ENCODE measurements around the gene SEPTIN11. TPM values are rescaled to one million over a fixed set of nuclear protein-coding genes. Genes with fewer than 3 reads are reported as not detected.

The SEPTIN11 gene
- polyA plus RNA-seq, 1 donor from 2014 or later, result 61.3 TPM

DNA sequence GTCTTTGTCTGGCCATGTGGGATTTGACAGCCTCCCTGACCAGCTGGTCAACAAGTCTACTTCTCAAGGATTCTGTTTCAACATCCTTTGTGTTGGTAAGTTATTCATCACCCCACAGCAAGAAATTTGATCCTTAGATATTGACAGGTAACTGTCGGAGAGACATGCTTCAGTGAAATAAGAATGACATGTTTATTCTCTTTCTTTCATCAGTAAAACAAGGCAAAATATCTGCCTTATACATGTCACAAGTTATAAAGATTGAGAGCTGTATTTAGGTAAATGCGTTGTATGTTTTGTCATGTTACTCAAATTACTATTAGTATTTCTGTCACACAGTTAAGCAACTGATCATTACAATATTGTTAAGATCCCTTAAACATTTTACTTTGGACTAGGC lies 46.9 kb downstream of the SEPTIN11 start:
- no peak for TF ChIP-seq SMC3 (conservative IDR thresholded peaks at IDR 0.05; ENCODE audit: poor library complexity)
- TF ChIP-seq EP300 (conservative IDR thresholded peaks at IDR 0.05; ENCODE audit: poor library complexity, severe bottlenecking), result peak; percentile 78
- peak; percentile 75 for TF ChIP-seq POLR2AphosphoS5 (IDR thresholded peaks at IDR 0.05)
- Histone ChIP-seq H3K9me3 (ENCODE audit: low read length) (no peaks in the 10 kb centered on the region), H3F3A (ENCODE audit: insufficient read depth, low read length, poor library complexity, severe bottlenecking) (no peaks in the 10 kb centered on the region), H3K9ac (ENCODE audit: low read length) (no peak overlapping the region), H3K4me2 (ENCODE audit: low read length) (no peak overlapping the region), H3K4me3 (ENCODE audit: low read length) (no peak overlapping the region), H3K27me3 (ENCODE audit: insufficient read depth, low read depth, low read length) (no peaks in the 10 kb centered on the region), H4K20me1 (ENCODE audit: insufficient read depth) (no peaks in the 10 kb centered on the region), H3K36me3 (ENCODE audit: insufficient read depth, low read length) (peaks cover 10% of the 10 kb centered on the region), H2AFZ (ENCODE audit: low read depth, low read length) (no peak overlapping the region), H3K79me2 (replicated peaks; ENCODE audit: insufficient read depth, low read length) (peaks cover 30% of the 10 kb centered on the region), H3K27ac (ENCODE audit: low read length) (no peak overlapping the region), H3K9me2 (ENCODE audit: insufficient read depth, low read length) (no peaks in the 10 kb centered on the region)

DNA sequence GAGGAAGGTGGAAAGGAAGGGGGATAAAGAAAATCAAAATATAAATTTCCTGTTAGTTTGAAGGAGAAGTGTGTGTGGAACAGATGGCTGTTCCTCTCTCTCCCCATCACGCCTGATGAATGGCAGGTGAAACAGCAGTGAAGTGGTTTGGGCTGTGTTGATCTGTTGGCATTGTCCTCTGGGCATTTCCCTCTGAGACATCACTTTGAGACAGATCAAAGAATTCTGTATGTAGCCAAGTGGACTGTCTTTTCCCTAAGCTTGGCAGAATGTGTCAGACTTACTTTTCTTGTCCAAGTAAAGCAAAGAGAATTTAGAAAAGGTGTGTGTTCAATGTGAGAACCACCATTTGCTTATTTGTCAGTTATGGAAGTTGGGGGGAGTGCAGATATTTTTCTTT lies 47.5 kb downstream of the SEPTIN11 start:
- Histone ChIP-seq H4K20me1 (ENCODE audit: insufficient read depth) (no peaks in the 10 kb centered on the region), H3K36me3 (ENCODE audit: insufficient read depth, low read length) (peaks cover 10% of the 10 kb centered on the region), H3F3A (ENCODE audit: insufficient read depth, low read length, poor library complexity, severe bottlenecking) (no peaks in the 10 kb centered on the region), H3K79me2 (replicated peaks; ENCODE audit: insufficient read depth, low read length) (peaks cover 24% of the 10 kb centered on the region), H3K27ac (ENCODE audit: low read length) (no peak overlapping the region), H3K9me3 (ENCODE audit: low read length) (no peaks in the 10 kb centered on the region), H3K9me2 (ENCODE audit: insufficient read depth, low read length) (no peaks in the 10 kb centered on the region), H3K9ac (ENCODE audit: low read length) (no peak overlapping the region), H3K4me3 (ENCODE audit: low read length) (no peak overlapping the region), H2AFZ (ENCODE audit: low read depth, low read length) (no peak overlapping the region), H3K27me3 (ENCODE audit: insufficient read depth, low read depth, low read length) (no peaks in the 10 kb centered on the region), H3K4me2 (ENCODE audit: low read length) (no peak overlapping the region)
- TF ChIP-seq RAD21 (conservative IDR thresholded peaks at IDR 0.05), result no peak
- no peak for TF ChIP-seq TAF1 (IDR thresholded peaks at IDR 0.05; ENCODE audit: low read depth)
- no peak for TF ChIP-seq EP300 (conservative IDR thresholded peaks at IDR 0.05; ENCODE audit: poor library complexity, severe bottlenecking)
- TF ChIP-seq EZH2 (IDR thresholded peaks at IDR 0.05; ENCODE audit: borderline replicate concordance, insufficient read depth, low read length, poor library complexity, severe bottlenecking), result no peak
- no peak for TF ChIP-seq SMC3 (conservative IDR thresholded peaks at IDR 0.05; ENCODE audit: poor library complexity)
- no peak for TF ChIP-seq MXI1 (conservative IDR thresholded peaks at IDR 0.05; ENCODE audit: poor library complexity, severe bottlenecking)
- TF ChIP-seq, protein P1, sequence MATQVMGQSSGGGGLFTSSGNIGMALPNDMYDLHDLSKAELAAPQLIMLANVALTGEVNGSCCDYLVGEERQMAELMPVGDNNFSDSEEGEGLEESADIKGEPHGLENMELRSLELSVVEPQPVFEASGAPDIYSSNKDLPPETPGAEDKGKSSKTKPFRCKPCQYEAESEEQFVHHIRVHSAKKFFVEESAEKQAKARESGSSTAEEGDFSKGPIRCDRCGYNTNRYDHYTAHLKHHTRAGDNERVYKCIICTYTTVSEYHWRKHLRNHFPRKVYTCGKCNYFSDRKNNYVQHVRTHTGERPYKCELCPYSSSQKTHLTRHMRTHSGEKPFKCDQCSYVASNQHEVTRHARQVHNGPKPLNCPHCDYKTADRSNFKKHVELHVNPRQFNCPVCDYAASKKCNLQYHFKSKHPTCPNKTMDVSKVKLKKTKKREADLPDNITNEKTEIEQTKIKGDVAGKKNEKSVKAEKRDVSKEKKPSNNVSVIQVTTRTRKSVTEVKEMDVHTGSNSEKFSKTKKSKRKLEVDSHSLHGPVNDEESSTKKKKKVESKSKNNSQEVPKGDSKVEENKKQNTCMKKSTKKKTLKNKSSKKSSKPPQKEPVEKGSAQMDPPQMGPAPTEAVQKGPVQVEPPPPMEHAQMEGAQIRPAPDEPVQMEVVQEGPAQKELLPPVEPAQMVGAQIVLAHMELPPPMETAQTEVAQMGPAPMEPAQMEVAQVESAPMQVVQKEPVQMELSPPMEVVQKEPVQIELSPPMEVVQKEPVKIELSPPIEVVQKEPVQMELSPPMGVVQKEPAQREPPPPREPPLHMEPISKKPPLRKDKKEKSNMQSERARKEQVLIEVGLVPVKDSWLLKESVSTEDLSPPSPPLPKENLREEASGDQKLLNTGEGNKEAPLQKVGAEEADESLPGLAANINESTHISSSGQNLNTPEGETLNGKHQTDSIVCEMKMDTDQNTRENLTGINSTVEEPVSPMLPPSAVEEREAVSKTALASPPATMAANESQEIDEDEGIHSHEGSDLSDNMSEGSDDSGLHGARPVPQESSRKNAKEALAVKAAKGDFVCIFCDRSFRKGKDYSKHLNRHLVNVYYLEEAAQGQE (IDR thresholded peaks at IDR 0.05; ENCODE audit: borderline replicate concordance), result no peak
- no peak for TF ChIP-seq POLR2AphosphoS5 (IDR thresholded peaks at IDR 0.05)
- TF ChIP-seq, protein P2, sequence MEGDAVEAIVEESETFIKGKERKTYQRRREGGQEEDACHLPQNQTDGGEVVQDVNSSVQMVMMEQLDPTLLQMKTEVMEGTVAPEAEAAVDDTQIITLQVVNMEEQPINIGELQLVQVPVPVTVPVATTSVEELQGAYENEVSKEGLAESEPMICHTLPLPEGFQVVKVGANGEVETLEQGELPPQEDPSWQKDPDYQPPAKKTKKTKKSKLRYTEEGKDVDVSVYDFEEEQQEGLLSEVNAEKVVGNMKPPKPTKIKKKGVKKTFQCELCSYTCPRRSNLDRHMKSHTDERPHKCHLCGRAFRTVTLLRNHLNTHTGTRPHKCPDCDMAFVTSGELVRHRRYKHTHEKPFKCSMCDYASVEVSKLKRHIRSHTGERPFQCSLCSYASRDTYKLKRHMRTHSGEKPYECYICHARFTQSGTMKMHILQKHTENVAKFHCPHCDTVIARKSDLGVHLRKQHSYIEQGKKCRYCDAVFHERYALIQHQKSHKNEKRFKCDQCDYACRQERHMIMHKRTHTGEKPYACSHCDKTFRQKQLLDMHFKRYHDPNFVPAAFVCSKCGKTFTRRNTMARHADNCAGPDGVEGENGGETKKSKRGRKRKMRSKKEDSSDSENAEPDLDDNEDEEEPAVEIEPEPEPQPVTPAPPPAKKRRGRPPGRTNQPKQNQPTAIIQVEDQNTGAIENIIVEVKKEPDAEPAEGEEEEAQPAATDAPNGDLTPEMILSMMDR (IDR thresholded peaks at IDR 0.05; ENCODE audit: poor library complexity, severe bottlenecking), result no peak

DNA sequence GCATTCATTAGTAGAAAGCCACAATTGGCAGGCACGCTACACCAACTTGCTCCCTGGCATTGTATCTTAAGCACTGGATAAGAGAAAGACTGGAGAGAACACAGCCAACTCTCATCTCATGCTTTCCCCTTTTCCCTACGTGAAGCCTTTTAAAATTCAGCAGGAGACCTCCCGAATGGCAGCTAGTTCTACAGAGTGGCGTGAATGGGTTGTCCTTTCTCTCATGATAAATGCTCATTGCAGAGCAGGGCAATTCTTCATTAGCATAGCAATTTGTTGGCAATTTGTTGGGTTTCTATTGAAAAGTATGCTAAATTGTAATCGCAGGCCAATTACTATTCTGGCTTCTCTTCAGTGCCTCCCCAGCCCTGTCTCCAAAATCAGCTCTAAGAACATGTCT lies 48.0 kb downstream of the SEPTIN11 start:
- H3K9me3 ChIP-seq (ENCODE audit: low read length), result no peaks in the 10 kb centered on the region
- H3K9me2 ChIP-seq (ENCODE audit: insufficient read depth, low read length), result no peaks in the 10 kb centered on the region
- H3K4me2 ChIP-seq (ENCODE audit: low read length), result no peak overlapping the region
- no peaks in the 10 kb centered on the region for H3F3A ChIP-seq (ENCODE audit: insufficient read depth, low read length, poor library complexity, severe bottlenecking)
- TF ChIP-seq EZH2 (IDR thresholded peaks at IDR 0.05; ENCODE audit: borderline replicate concordance, insufficient read depth, low read length, poor library complexity, severe bottlenecking), result no peak
- TF ChIP-seq SMC3 (conservative IDR thresholded peaks at IDR 0.05; ENCODE audit: poor library complexity), result no peak
- TF ChIP-seq RAD21 (conservative IDR thresholded peaks at IDR 0.05), result no peak
- no peak overlapping the region for H2AFZ ChIP-seq (ENCODE audit: low read depth, low read length)
- peaks cover 20% of the 10 kb centered on the region for H3K79me2 ChIP-seq (replicated peaks; ENCODE audit: insufficient read depth, low read length)
- no peak overlapping the region for H3K27ac ChIP-seq (ENCODE audit: low read length)
- no peaks in the 10 kb centered on the region for H4K20me1 ChIP-seq (ENCODE audit: insufficient read depth)
- H3K4me3 ChIP-seq (ENCODE audit: low read length), result no peak overlapping the region
- no peaks in the 10 kb centered on the region for H3K27me3 ChIP-seq (ENCODE audit: insufficient read depth, low read depth, low read length)
- H3K36me3 ChIP-seq (ENCODE audit: insufficient read depth, low read length), result peaks cover 10% of the 10 kb centered on the region
- no peak overlapping the region for H3K9ac ChIP-seq (ENCODE audit: low read length)
